Testis (tissue), 2 donors: ENCODE results near the gene CHRNA1.

Experiments
- CTCF ChIP-seq, 3 experiments: fragments of 450-650 bp in 2 of 3; fragments of 200-600 bp in 1 of 3; sonication (generic) in 1 of 3; IDR thresholded peaks; one replicate each; pipeline ENCODE4 v1.5.1; 2016 to 2019; ENCODE audit warnings: antibody characterized with exemption in 3 of 3, mild to moderate bottlenecking in 2 of 3, moderate library complexity in 1 of 3
- POLR2A ChIP-seq: fragments of 450-650 bp; IDR thresholded peaks from one replicate; pipeline ENCODE4 v1.6.1; 2017; ENCODE audit warnings: antibody characterized with exemption, mild to moderate bottlenecking, moderate library complexity

- no peak for TF ChIP-seq CTCF (IDR thresholded peaks at IDR 0.05)
- no peak for TF ChIP-seq POLR2A
These were observed 60.8 kb downstream of the CHRNA1 start for GRCh38 chr2:174703430-174703829.
